Measurements from ENCODE around the gene SNTB2. TPM values are rescaled to one million over a fixed set of nuclear protein-coding genes. Genes with fewer than 3 reads are reported as not detected.

The SNTB2 gene
- total and polyA plus RNA-seq, 10 of the 15 experiments (the other 5 are each of a cell fraction or from before 2014, with no cell fraction given): 1.2 to 15.7 (median 5.0) TPM

DNA sequence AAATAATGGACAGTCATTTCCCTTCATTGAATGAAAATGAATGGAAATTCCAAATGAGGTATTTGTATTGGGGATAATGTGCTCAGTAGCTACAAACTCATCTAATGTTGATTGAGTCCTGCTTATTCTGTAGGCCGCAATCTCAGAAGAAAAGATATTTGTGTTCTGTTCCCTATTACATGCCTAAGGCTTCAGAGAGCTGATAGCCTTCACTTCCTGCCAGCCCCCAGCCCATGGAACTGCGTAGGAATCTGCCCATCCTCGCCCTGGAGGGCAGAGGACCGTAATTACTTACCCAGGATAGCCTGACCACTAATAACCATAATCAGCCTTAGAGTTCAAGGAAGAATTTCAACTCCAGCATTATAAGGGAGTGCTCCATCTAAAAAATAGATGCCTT, 17.9 kb upstream of the SNTB2 start (continued):
- TF ChIP-seq, protein P1, sequence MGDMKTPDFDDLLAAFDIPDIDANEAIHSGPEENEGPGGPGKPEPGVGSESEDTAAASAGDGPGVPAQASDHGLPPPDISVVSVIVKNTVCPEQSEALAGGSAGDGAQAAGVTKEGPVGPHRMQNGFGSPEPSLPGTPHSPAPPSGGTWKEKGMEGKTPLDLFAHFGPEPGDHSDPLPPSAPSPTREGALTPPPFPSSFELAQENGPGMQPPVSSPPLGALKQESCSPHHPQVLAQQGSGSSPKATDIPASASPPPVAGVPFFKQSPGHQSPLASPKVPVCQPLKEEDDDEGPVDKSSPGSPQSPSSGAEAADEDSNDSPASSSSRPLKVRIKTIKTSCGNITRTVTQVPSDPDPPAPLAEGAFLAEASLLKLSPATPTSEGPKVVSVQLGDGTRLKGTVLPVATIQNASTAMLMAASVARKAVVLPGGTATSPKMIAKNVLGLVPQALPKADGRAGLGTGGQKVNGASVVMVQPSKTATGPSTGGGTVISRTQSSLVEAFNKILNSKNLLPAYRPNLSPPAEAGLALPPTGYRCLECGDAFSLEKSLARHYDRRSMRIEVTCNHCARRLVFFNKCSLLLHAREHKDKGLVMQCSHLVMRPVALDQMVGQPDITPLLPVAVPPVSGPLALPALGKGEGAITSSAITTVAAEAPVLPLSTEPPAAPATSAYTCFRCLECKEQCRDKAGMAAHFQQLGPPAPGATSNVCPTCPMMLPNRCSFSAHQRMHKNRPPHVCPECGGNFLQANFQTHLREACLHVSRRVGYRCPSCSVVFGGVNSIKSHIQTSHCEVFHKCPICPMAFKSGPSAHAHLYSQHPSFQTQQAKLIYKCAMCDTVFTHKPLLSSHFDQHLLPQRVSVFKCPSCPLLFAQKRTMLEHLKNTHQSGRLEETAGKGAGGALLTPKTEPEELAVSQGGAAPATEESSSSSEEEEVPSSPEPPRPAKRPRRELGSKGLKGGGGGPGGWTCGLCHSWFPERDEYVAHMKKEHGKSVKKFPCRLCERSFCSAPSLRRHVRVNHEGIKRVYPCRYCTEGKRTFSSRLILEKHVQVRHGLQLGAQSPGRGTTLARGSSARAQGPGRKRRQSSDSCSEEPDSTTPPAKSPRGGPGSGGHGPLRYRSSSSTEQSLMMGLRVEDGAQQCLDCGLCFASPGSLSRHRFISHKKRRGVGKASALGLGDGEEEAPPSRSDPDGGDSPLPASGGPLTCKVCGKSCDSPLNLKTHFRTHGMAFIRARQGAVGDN (IDR thresholded peaks at IDR 0.05): no peak
- TF ChIP-seq BMI1 (IDR thresholded peaks at IDR 0.05; ENCODE audit: borderline replicate concordance): no peak

DNA sequence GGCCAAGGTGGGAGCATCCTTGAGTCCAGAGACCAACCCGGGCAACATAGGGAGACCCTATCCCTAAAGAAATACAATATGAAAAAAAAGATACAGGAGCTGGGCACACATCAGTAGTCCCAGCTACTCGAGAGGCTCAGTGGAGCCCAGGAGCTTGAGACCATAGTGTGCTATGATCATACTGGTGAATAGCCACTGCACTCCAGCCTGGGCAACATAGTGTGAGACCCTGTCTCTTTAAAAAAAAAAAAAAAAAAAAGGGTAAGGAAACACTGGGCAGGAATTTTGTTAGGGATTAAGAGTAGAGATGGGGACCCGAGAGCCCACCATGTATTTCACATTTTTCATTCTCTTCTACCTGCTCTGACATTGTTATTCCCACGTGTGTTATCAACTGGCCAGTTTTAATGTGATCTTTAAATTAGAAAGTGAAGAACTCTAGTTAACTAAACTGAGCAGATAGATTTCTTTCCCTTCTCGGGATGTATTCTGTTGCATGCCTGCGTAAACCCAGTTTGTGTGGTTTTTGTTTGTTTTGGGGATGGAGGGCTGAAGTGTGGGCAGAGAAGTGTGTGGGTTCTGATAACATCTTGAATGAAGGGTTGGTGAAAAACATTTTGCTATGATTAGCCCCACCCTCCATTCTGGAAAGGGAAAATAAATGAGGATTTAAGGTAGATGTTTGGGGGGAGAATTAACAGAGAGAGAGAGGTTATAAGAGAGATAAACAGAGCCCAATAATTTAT, 17.2 kb upstream of the SNTB2 start:
- SMC1A ChIA-PET (ENCODE audit: uncharacterized antibody, unreplicated experiment): interaction anchor here (1.2 to 1.3 kb wide), 3 partner anchors 10 to 116 kb away, joined by 3 to 4 read pairs (median 3); no protein-coding TSS in a partner anchor
- Histone ChIP-seq H3K36me3 (ENCODE audit: control insufficient read depth in 2 of 2, insufficient read depth in 2 of 2, low read length in 1 of 2) (peaks cover 9 to 15% of the 10 kb centered on the region in 2 experiments), H3K27ac (ENCODE audit: control insufficient read depth, insufficient read depth) (no peak overlapping the region), H3K4me1 (ENCODE audit: control insufficient read depth, insufficient read depth, low read length) (peaks cover 11% of the 10 kb centered on the region), H4K20me1 (ENCODE audit: control insufficient read depth, insufficient read depth) (no peaks in the 10 kb centered on the region; the same call in 1 of the 2 replicates), H3K79me2 (ENCODE audit: control insufficient read depth, insufficient read depth, low read length) (no peaks in the 10 kb centered on the region), H3K4me3 (no peak overlapping the region), H2AFZ (ENCODE audit: control insufficient read depth, low read depth, low read length) (no peak overlapping the region), H3K9ac (ENCODE audit: control insufficient read depth, insufficient read depth, low read length) (no peak overlapping the region), H3K9me3 (replicated peaks; ENCODE audit: control insufficient read depth, insufficient read depth, low read length) (no peaks in the 10 kb centered on the region), H3K27me3 (replicated peaks in 1 of 2; ENCODE audit: control insufficient read depth in 2 of 2, insufficient read depth in 2 of 2, low read length in 1 of 2) (no peaks in the 10 kb centered on the region), H3K4me2 (ENCODE audit: control insufficient read depth, insufficient read depth) (no peak overlapping the region)
- 95% methylated on average over 6 of the region's 6 CpGs for WGBS (ENCODE audit: insufficient coverage, insufficient replicate concordance, low lambda C conversion rate, missing lambda C conversion rate)
- DNase-seq (ENCODE audit: low read depth, low spot score) (no peak), ATAC-seq (no peak), FAIRE-seq (no peak)
- TF ChIP-seq CHD4 (IDR thresholded peaks at IDR 0.05) (no peak), IKZF2 (IDR thresholded peaks at IDR 0.05) (no peak), SMAD5 (IDR thresholded peaks at IDR 0.05; ENCODE audit: low read depth) (no peak), CBFB (IDR thresholded peaks at IDR 0.05; ENCODE audit: low read depth) (no peak), PAX8 (IDR thresholded peaks at IDR 0.05) (no peak), SIX5 (IDR thresholded peaks at IDR 0.05; ENCODE audit: low read depth, low read length, severe bottlenecking) (no peak), ZBED1 (IDR thresholded peaks at IDR 0.05; ENCODE audit: borderline replicate concordance) (no peak), NRF1 (conservative IDR thresholded peaks at IDR 0.05; ENCODE audit: low read depth, low read length) (no peak), MTA3 (IDR thresholded peaks at IDR 0.05; ENCODE audit: borderline replicate concordance, low read length) (no peak)
- TF ChIP-seq, protein P2, sequence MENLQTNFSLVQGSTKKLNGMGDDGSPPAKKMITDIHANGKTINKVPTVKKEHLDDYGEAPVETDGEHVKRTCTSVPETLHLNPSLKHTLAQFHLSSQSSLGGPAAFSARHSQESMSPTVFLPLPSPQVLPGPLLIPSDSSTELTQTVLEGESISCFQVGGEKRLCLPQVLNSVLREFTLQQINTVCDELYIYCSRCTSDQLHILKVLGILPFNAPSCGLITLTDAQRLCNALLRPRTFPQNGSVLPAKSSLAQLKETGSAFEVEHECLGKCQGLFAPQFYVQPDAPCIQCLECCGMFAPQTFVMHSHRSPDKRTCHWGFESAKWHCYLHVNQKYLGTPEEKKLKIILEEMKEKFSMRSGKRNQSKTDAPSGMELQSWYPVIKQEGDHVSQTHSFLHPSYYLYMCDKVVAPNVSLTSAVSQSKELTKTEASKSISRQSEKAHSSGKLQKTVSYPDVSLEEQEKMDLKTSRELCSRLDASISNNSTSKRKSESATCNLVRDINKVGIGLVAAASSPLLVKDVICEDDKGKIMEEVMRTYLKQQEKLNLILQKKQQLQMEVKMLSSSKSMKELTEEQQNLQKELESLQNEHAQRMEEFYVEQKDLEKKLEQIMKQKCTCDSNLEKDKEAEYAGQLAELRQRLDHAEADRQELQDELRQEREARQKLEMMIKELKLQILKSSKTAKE (IDR thresholded peaks at IDR 0.05; ENCODE audit: low read depth, poor library complexity, severe bottlenecking): no peak
- BruUV-seq (replicated peaks): no TSS peak
- POLR2A ChIA-PET: interaction anchor here (0.6 kb wide), 1 partner anchor 22 kb away, joined by 3 read pairs; no protein-coding TSS in a partner anchor
- intact Hi-C loops (cut with micrococcal nuclease; ENCODE audit: unreplicated experiment) (no loop called here), in situ Hi-C loops (cut with MboI) (no loop called here)
- CTCF ChIA-PET: interaction anchor here (0.6 to 1.8 kb wide), 3 partner anchors 42 to 725 kb away, joined by 3 to 6 read pairs (median 3); no protein-coding TSS in a partner anchor
- RAD21 ChIA-PET (ENCODE audit: unreplicated experiment): no interaction called here
